Dermis blood vessel endothelial cell (primary cell): ENCODE results near the gene EID2B. TPM values are rescaled to one million over a fixed set of nuclear protein-coding genes. Genes with fewer than 3 reads are reported as not detected.

ENCODE experiments used
- DNase-seq: peaks from one replicate; pipeline ENCODE4 v3.0.0; 2010
- total RNA-seq: library from RNA; depleted of rRNA; stranded (reverse); fragments of >200 nt; gene quantifications from 2 replicates; pipeline ENCODE4 v1.2.3, GENCODE V29; 2014

The EID2B gene
- total RNA-seq, 1 donor from 2014 or later = 2.7 TPM

GRCh38 chr19:39498798-39499642, 33.6 kb downstream of the EID2B start, which contains the start of gene DLL3:
Gene DLL3, plus strand, starts transcription at chr19:39498947. Its CDS starts 28 bp downstream, at chr19:39498975.
- DNase-seq = peak; percentile 28

GRCh38 chr19:39497996-39498797, 34.5 kb downstream of the EID2B start:
- peak; percentile 60 for DNase-seq

GRCh38 chr19:39497701-39497995, 35.0 kb downstream of the EID2B start:
- no peak for DNase-seq

- no peak for DNase-seq
Measured at GRCh38 chr19:39496063-39496462, 36.6 kb downstream of the EID2B start.

- no peak for DNase-seq
Measured at GRCh38 chr19:39494661-39495060, 38.0 kb downstream of the EID2B start.

GRCh38 chr19:39492788-39493187, 39.9 kb downstream of the EID2B start:
- DNase-seq = no peak

GRCh38 chr19:39492225-39492624, 40.4 kb downstream of the EID2B start:
- DNase-seq = no peak

GRCh38 chr19:39489756-39490155, 42.9 kb downstream of the EID2B start:
- no peak for DNase-seq

GRCh38 chr19:39483141-39483540, 49.5 kb downstream of the EID2B start:
- no peak for DNase-seq

GRCh38 chr19:39481676-39482075, 51.0 kb downstream of the EID2B start:
- no peak for DNase-seq

- DNase-seq = peak; percentile 31
Measured at GRCh38 chr19:39481229-39481545, 51.5 kb downstream of the EID2B start.

Other genes starting within 250 kb of the EID2B start
- not detected in 2 replicates for gene IFNL1, start 236.4 kb downstream of the EID2B start, total RNA-seq
- 0.51 and 0.84 TPM in 2 replicates for gene LRFN1, start 212.0 kb downstream of the EID2B start, total RNA-seq
- gene GMFG, start 196.8 kb downstream of the EID2B start, total RNA-seq = 89.9 and 196 TPM in 2 replicates
- gene SAMD4B, start 190.4 kb downstream of the EID2B start, total RNA-seq = 32.2 and 55.7 TPM in 2 replicates
- 29.5 and 34.2 TPM in 2 replicates for gene PAF1, start 141.7 kb downstream of the EID2B start, total RNA-seq
- 10.7 and 22.5 TPM in 2 replicates for gene MED29, start 141.5 kb downstream of the EID2B start, total RNA-seq
- gene ZFP36, start 126.0 kb downstream of the EID2B start, total RNA-seq = 1.0 and 2.4 TPM in 2 replicates
- 13.6 and 22.1 TPM in 2 replicates for gene PLEKHG2, start 120.2 kb downstream of the EID2B start, total RNA-seq
- gene RPS16, start 96.9 kb downstream of the EID2B start, total RNA-seq = 49.0 and 115 TPM in 2 replicates
- gene SUPT5H, start 87.3 kb downstream of the EID2B start, total RNA-seq = 35.4 and 67.2 TPM in 2 replicates
- 66.5 and 67.9 TPM in 2 replicates for gene TIMM50, start 52.0 kb downstream of the EID2B start, total RNA-seq
- 0.17 and 0.28 TPM in 2 replicates for gene DLL3, start 33.9 kb downstream of the EID2B start, total RNA-seq
- not detected in 2 replicates for gene SELENOV, start 17.7 kb downstream of the EID2B start, total RNA-seq
- gene EID2, start 7.3 kb upstream of the EID2B start, total RNA-seq = 16.2 and 17.8 TPM in 2 replicates
- not detected in 2 replicates for gene LGALS13, start 69.7 kb upstream of the EID2B start, total RNA-seq
- not detected in 2 replicates for gene LGALS16, start 123.1 kb upstream of the EID2B start, total RNA-seq
- not detected in 2 replicates for gene LGALS14, start 171.6 kb upstream of the EID2B start, total RNA-seq
- not detected in 2 replicates for gene CLC, start 205.2 kb upstream of the EID2B start, total RNA-seq
- not detected in 2 replicates for gene LEUTX, start 246.0 kb upstream of the EID2B start, total RNA-seq